Right hindlimb (tissue), 1 donor: Measurements from ENCODE around the gene IL17REL.
"Not testable (repeated sequence)": the region's sequence is repeated elsewhere in the genome, so short reads cannot be mapped to it uniquely, and the experiment has no call there.

ENCODE experiments used
- DNase-seq: peaks from one replicate; pipeline ENCODE4 v3.0.0-alpha.2; 2018

The IL17REL gene

GRCh38 chr22:49954991-49955580 is 57.5 kb downstream of the IL17REL start:
- no peak for DNase-seq

- no peak for DNase-seq
These were observed 58.2 kb downstream of the IL17REL start for GRCh38 chr22:49954354-49954753.

GRCh38 chr22:49953680-49954344 is 58.8 kb downstream of the IL17REL start:
- DNase-seq: no peak

GRCh38 chr22:49953027-49953679 is 59.4 kb downstream of the IL17REL start:
- no peak for DNase-seq

- DNase-seq: no peak
These were observed 60.3 kb downstream of the IL17REL start for GRCh38 chr22:49951986-49952896.

- DNase-seq: no peak
These were observed 60.9 kb downstream of the IL17REL start for GRCh38 chr22:49951678-49951985.

GRCh38 chr22:49951000-49951677 is 61.4 kb downstream of the IL17REL start:
- DNase-seq: no peak

GRCh38 chr22:49950396-49950994 is 62.1 kb downstream of the IL17REL start:
- no peak for DNase-seq

- DNase-seq: no peak
These were observed 62.7 kb downstream of the IL17REL start for GRCh38 chr22:49949914-49950292.

GRCh38 chr22:49948958-49949913 is 63.3 kb downstream of the IL17REL start:
- DNase-seq: no peak

GRCh38 chr22:49948116-49948957 is 64.2 kb downstream of the IL17REL start:
- no peak for DNase-seq

GRCh38 chr22:49947296-49947622 is 65.3 kb downstream of the IL17REL start:
- DNase-seq: no peak

GRCh38 chr22:49946612-49947295 is 65.8 kb downstream of the IL17REL start:
- DNase-seq: no peak

GRCh38 chr22:49945042-49945794 is 67.3 kb downstream of the IL17REL start:
- not testable (repeated sequence) for DNase-seq
